Measurements from ENCODE around the gene SNX15. TPM values are rescaled to one million over a fixed set of nuclear protein-coding genes. Genes with fewer than 3 reads are reported as not detected.
"Not testable (repeated sequence)": the region's sequence is repeated elsewhere in the genome, so short reads cannot be mapped to it uniquely, and the experiment has no call there.

SNX15 gene
- total and polyA plus RNA-seq, 4 donors: 19.9 to 26.2 (median 23.9) TPM

- no peaks in the 10 kb centered on the region for H3K9me3 ChIP-seq (ENCODE audit: control insufficient read depth, low read length)
- H3K27ac ChIP-seq (ENCODE audit: low read depth in 1 of 2, low read length in 2 of 2): no peak overlapping the region
- H3K4me1 ChIP-seq (ENCODE audit: control insufficient read depth in 1 of 2, insufficient read depth in 2 of 2, low read length in 2 of 2): no peaks in the 10 kb centered on the region
- DNase-seq: no peak
- no peak overlapping the region for H3K4me3 ChIP-seq (ENCODE audit: low read length in 2 of 2)
- intact Hi-C loops (cut with DNase I): loop anchor here in 1 of 2 donors (10.0 kb wide), 1 partner anchor 63 kb away; the partner anchor contains the start of genes CDCA5 and ZFPL1
- 87 to 95% methylated on average over 7 to 11 of the region's 11 CpGs for WGBS, 2 donors
- no peak for ATAC-seq (ENCODE audit: low FRiP score)
- no peaks in the 10 kb centered on the region for H3K27me3 ChIP-seq (ENCODE audit: control insufficient read depth in 1 of 2, insufficient read depth in 2 of 2, low read length in 1 of 2)
- H3K36me3 ChIP-seq (ENCODE audit: control insufficient read depth in 1 of 2, insufficient read depth in 2 of 2, low read length in 1 of 2): no peaks in the 10 kb centered on the region
Measured at GRCh38 chr11:65021509-65021908, 5.7 kb upstream of the SNX15 start.

DNA sequence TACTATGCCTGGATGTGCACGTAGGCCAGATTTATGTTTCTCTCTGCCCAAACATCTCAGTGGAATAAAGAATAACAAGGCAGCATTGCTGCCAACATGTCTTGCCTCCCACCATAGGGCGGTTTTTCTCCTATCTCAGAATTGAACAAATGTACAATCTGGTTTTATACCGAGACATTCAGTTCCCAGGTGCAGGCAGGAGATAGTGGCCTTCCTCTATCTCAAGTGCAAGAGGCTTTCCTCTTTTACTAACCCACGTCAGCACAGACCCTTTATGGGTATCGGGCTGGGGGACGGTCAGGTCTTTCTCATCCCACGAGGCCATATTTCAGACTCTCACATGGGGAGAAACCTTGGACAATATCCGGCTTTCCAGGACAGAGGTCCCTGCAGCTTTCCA lies 3.7 kb upstream of the SNX15 start:
- not testable (repeated sequence) for DNase-seq; H3K27me3 ChIP-seq (ENCODE audit: control insufficient read depth in 1 of 2, insufficient read depth in 2 of 2, low read length in 1 of 2); H3K9me3 ChIP-seq (ENCODE audit: control insufficient read depth, low read length); ATAC-seq (ENCODE audit: low FRiP score); H3K4me3 ChIP-seq (ENCODE audit: low read length in 2 of 2); H3K4me1 ChIP-seq (ENCODE audit: control insufficient read depth in 1 of 2, insufficient read depth in 2 of 2, low read length in 2 of 2); H3K27ac ChIP-seq (ENCODE audit: low read depth in 1 of 2, low read length in 2 of 2); H3K36me3 ChIP-seq (ENCODE audit: control insufficient read depth in 1 of 2, insufficient read depth in 2 of 2, low read length in 1 of 2)
- WGBS, 2 donors: 75 to 84% methylated on average over 8 of the region's 8 CpGs
- intact Hi-C loops (cut with DNase I): loop anchor here in 1 of 2 donors (10.0 kb wide), 1 partner anchor 61 kb away; the partner anchor contains the start of genes CDCA5 and ZFPL1

- Histone ChIP-seq H3K4me1 (ENCODE audit: control insufficient read depth in 1 of 2, insufficient read depth in 2 of 2, low read length in 2 of 2) (no peaks in the 10 kb centered on the region), H3K9me3 (ENCODE audit: control insufficient read depth, low read length) (no peaks in the 10 kb centered on the region), H3K27me3 (ENCODE audit: control insufficient read depth in 1 of 2, insufficient read depth in 2 of 2, low read length in 1 of 2) (no peaks in the 10 kb centered on the region), H3K36me3 (ENCODE audit: control insufficient read depth in 1 of 2, insufficient read depth in 2 of 2, low read length in 1 of 2) (no peaks in the 10 kb centered on the region), H3K4me3 (ENCODE audit: low read length in 2 of 2) (no peak overlapping the region), H3K27ac (ENCODE audit: low read depth in 1 of 2, low read length in 2 of 2) (peak overlapping the region in 1 of 2 donors; percentile 50)
- intact Hi-C loops (cut with DNase I): loop anchor here in 1 of 2 donors (10.0 kb wide), 1 partner anchor 58 kb away; the partner anchor contains the start of genes CDCA5 and ZFPL1
- DNase-seq (no peak), ATAC-seq (ENCODE audit: low FRiP score) (no peak)
- WGBS, 2 donors: 56% methylated on average over 10 of the region's 10 CpGs
Measured at GRCh38 chr11:65026810-65027209, 429 bp upstream of the SNX15 start.

- Histone ChIP-seq H3K9me3 (ENCODE audit: control insufficient read depth, low read length) (no peaks in the 10 kb centered on the region), H3K27me3 (ENCODE audit: control insufficient read depth in 1 of 2, insufficient read depth in 2 of 2, low read length in 1 of 2) (no peaks in the 10 kb centered on the region), H3K4me3 (ENCODE audit: low read length in 2 of 2) (no peak overlapping the region), H3K36me3 (ENCODE audit: control insufficient read depth in 1 of 2, insufficient read depth in 2 of 2, low read length in 1 of 2) (no peaks in the 10 kb centered on the region), H3K27ac (ENCODE audit: low read depth in 1 of 2, low read length in 2 of 2) (no peak overlapping the region), H3K4me1 (ENCODE audit: control insufficient read depth in 1 of 2, insufficient read depth in 2 of 2, low read length in 2 of 2) (no peaks in the 10 kb centered on the region)
- DNase-seq (no peak), ATAC-seq (ENCODE audit: low FRiP score) (no peak)
- 81 to 92% methylated on average over 12 to 13 of the region's 13 CpGs for WGBS, 2 donors
- intact Hi-C loops (cut with DNase I): no loop called here
Measured at GRCh38 chr11:65032216-65032615, 5.0 kb downstream of the SNX15 start.

GRCh38 chr11:65034423-65034822 lies 7.2 kb downstream of the SNX15 start:
- H3K4me1 ChIP-seq (ENCODE audit: control insufficient read depth in 1 of 2, insufficient read depth in 2 of 2, low read length in 2 of 2): no peaks in the 10 kb centered on the region
- no peaks in the 10 kb centered on the region for H3K27me3 ChIP-seq (ENCODE audit: control insufficient read depth in 1 of 2, insufficient read depth in 2 of 2, low read length in 1 of 2)
- intact Hi-C loops (cut with DNase I): no loop called here
- ATAC-seq (ENCODE audit: low FRiP score) (no peak), DNase-seq (no peak)
- H3K36me3 ChIP-seq (ENCODE audit: control insufficient read depth in 1 of 2, insufficient read depth in 2 of 2, low read length in 1 of 2): no peaks in the 10 kb centered on the region
- 90 to 97% methylated on average over 2 of the region's 2 CpGs for WGBS, 2 donors
- H3K27ac ChIP-seq (ENCODE audit: low read depth in 1 of 2, low read length in 2 of 2): no peak overlapping the region
- H3K4me3 ChIP-seq (ENCODE audit: low read length in 2 of 2): no peak overlapping the region
- no peaks in the 10 kb centered on the region for H3K9me3 ChIP-seq (ENCODE audit: control insufficient read depth, low read length)

GRCh38 chr11:65035579-65035978 lies 8.3 kb downstream of the SNX15 start:
- Histone ChIP-seq H3K36me3 (ENCODE audit: control insufficient read depth in 1 of 2, insufficient read depth in 2 of 2, low read length in 1 of 2) (no peaks in the 10 kb centered on the region), H3K4me1 (ENCODE audit: control insufficient read depth in 1 of 2, insufficient read depth in 2 of 2, low read length in 2 of 2) (no peaks in the 10 kb centered on the region), H3K27ac (ENCODE audit: low read depth in 1 of 2, low read length in 2 of 2) (no peak overlapping the region), H3K4me3 (ENCODE audit: low read length in 2 of 2) (no peak overlapping the region), H3K9me3 (ENCODE audit: control insufficient read depth, low read length) (no peaks in the 10 kb centered on the region), H3K27me3 (ENCODE audit: control insufficient read depth in 1 of 2, insufficient read depth in 2 of 2, low read length in 1 of 2) (no peaks in the 10 kb centered on the region)
- DNase-seq: no peak
- WGBS, 2 donors: 78 to 82% methylated on average over 11 of the region's 11 CpGs
- intact Hi-C loops (cut with DNase I): no loop called here
- no peak for ATAC-seq (ENCODE audit: low FRiP score)

DNA sequence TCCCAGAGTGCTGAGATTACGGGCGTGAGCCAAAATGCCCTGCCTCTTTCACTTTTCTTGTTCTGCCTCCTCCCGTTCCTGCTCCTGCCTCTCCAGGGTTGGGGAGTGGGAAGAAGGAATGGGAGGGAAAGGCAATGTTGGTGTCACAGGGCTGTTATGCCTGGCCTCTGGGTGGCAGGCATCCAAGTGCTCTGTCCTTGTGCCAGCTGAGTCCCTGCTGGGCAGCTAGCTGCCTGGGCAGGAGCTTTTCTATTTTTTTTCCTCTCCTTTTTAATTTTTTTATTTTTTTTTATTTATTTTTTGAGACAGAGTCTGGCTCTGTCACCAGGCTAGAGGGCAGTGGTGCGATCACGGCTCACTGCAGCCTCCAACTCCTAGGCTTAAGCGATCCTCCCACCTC lies 9.7 kb downstream of the SNX15 start:
- intact Hi-C loops (cut with DNase I): no loop called here
- Histone ChIP-seq H3K27ac (ENCODE audit: low read depth in 1 of 2, low read length in 2 of 2) (no peak overlapping the region), H3K4me1 (ENCODE audit: control insufficient read depth in 1 of 2, insufficient read depth in 2 of 2, low read length in 2 of 2) (no peaks in the 10 kb centered on the region), H3K9me3 (ENCODE audit: control insufficient read depth, low read length) (no peaks in the 10 kb centered on the region), H3K27me3 (ENCODE audit: control insufficient read depth in 1 of 2, insufficient read depth in 2 of 2, low read length in 1 of 2) (no peaks in the 10 kb centered on the region), H3K36me3 (ENCODE audit: control insufficient read depth in 1 of 2, insufficient read depth in 2 of 2, low read length in 1 of 2) (no peaks in the 10 kb centered on the region), H3K4me3 (ENCODE audit: low read length in 2 of 2) (no peak overlapping the region)
- 25 to 32% methylated on average over 6 of the region's 6 CpGs for WGBS, 2 donors
- DNase-seq (peak; percentile 72 to 89), ATAC-seq (ENCODE audit: low FRiP score) (no peak)

GRCh38 chr11:65040520-65040846 lies 13.2 kb downstream of the SNX15 start:
- Histone ChIP-seq H3K36me3 (ENCODE audit: control insufficient read depth in 1 of 2, insufficient read depth in 2 of 2, low read length in 1 of 2) (no peaks in the 10 kb centered on the region), H3K4me3 (ENCODE audit: low read length in 2 of 2) (peak overlapping the region; percentile 53 to 62), H3K27ac (ENCODE audit: low read depth in 1 of 2, low read length in 2 of 2) (peak overlapping the region in 1 of 2 donors; percentile 90), H3K4me1 (ENCODE audit: control insufficient read depth in 1 of 2, insufficient read depth in 2 of 2, low read length in 2 of 2) (no peaks in the 10 kb centered on the region), H3K9me3 (ENCODE audit: control insufficient read depth, low read length) (no peaks in the 10 kb centered on the region), H3K27me3 (ENCODE audit: control insufficient read depth in 1 of 2, insufficient read depth in 2 of 2, low read length in 1 of 2) (no peaks in the 10 kb centered on the region)
- intact Hi-C loops (cut with DNase I): loop anchor here in 1 of 2 donors (5.0 kb wide), 1 partner anchor 57 kb away; the partner anchor contains the start of gene VPS51
- DNase-seq (no peak), ATAC-seq (ENCODE audit: low FRiP score) (no peak)
- 3 to 5% methylated on average over 7 of the region's 7 CpGs for WGBS, 2 donors

- Histone ChIP-seq H3K27ac (ENCODE audit: low read depth in 1 of 2, low read length in 2 of 2) (peak within 1 kb of the TSS in 1 of 2 donors; percentile 90), H3K36me3 (ENCODE audit: control insufficient read depth in 1 of 2, insufficient read depth in 2 of 2, low read length in 1 of 2) (no peaks in the 10 kb centered on the region)
- WGBS, 2 donors: 0% methylated on average over 71 to 91 of the region's 91 CpGs
Measured at GRCh38 chr11:65040847-65041622, 13.8 kb downstream of the SNX15 start, which contains the start of gene SAC3D1. Gene SAC3D1, plus strand, starts transcription at chr11:65041210. Its CDS starts 83 bp downstream, at chr11:65041293.

More at GRCh38 chr11:65040847-65041622, 13.8 kb downstream of the SNX15 start, which contains the start of gene SAC3D1:
- no peaks in the 10 kb centered on the region for H3K4me1 ChIP-seq (ENCODE audit: control insufficient read depth in 1 of 2, insufficient read depth in 2 of 2, low read length in 2 of 2)
- ATAC-seq (ENCODE audit: low FRiP score): peak; percentile 96
- no peaks in the 10 kb centered on the region for H3K9me3 ChIP-seq (ENCODE audit: control insufficient read depth, low read length)
- H3K4me3 ChIP-seq (ENCODE audit: low read length in 2 of 2): peak within 1 kb of the TSS; percentile 53 to 62
- intact Hi-C loops (cut with DNase I): loop anchor here in 1 of 2 donors (5.0 kb wide), 1 partner anchor 56 kb away; the partner anchor contains the start of gene VPS51
- H3K27me3 ChIP-seq (ENCODE audit: control insufficient read depth in 1 of 2, insufficient read depth in 2 of 2, low read length in 1 of 2): no peaks in the 10 kb centered on the region
- DNase-seq: peak; percentile 94 to 95

All from aorta (tissue), 5 donors.